A673 (cell line): Measurements from ENCODE around the gene FOXO3.

ENCODE experiments used
- CTCF ChIP-seq: fragments of 300-800, 200-600 bp; sonication (generic); conservative IDR thresholded peaks from 2 replicates; pipeline ENCODE4 v1.5.1; 2017; ENCODE audit warnings: low read depth, mild to moderate bottlenecking, antibody characterized with exemption, low read length, moderate library complexity, mixed read lengths
- EZH2 ChIP-seq: fragments of 200-600 bp; sonication (generic); IDR thresholded peaks from 2 replicates; pipeline ENCODE4 v1.6.1; 2017; ENCODE audit warnings: borderline replicate concordance, low read depth, mild to moderate bottlenecking, mixed read lengths, antibody characterized with exemption, low read length; ENCODE audit not compliant: poor library complexity, severe bottlenecking

DNA sequence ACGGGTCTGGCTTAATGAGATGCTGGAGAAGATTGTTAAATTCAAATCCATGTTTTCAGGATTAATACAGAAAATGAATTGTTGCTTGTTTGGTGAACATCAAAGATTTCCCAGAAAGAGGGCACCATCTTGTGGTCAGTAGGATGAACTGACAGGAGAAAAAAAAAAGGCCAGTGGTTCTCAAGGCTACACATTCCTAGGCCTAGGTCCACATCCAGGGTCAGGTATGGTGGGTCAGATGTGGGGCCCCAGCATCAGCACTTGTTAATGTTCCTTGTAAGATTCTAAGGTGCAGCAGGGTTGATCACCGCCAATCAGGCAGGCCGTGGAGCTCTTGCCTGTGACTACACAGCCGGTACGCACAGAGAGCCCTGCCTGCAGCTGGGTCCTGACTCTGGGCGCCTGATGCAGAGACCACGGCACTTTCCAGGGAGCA is 34.0 kb upstream of the FOXO3 start:
- TF ChIP-seq CTCF: peak; percentile 82
- TF ChIP-seq EZH2: no peak
